Subcutaneous abdominal adipose tissue (tissue), 5 donors: ENCODE measurements around the gene URI1.

Experiments used
- H3K27ac ChIP-seq: one replicate; pipeline ENCODE4 v1.7.0; 2013; ENCODE audit warnings: low read depth, mild to moderate bottlenecking, inconsistent platforms, low read length, moderate library complexity
- H3K27me3 ChIP-seq, 5 donors: one replicate each; pipeline ENCODE4 v1.7.0; 2013; ENCODE audit warnings: low read length in 5 of 5, inconsistent platforms in 1 of 5; ENCODE audit not compliant: control insufficient read depth in 5 of 5, insufficient read depth in 4 of 5
- H3K36me3 ChIP-seq, 5 donors: one replicate each; pipeline ENCODE4 v1.7.0; 2013; ENCODE audit warnings: low read length in 5 of 5; ENCODE audit not compliant: control insufficient read depth in 5 of 5, insufficient read depth in 5 of 5
- H3K4me1 ChIP-seq, 5 donors: one replicate each; pipeline ENCODE4 v1.7.0; 2013; ENCODE audit warnings: low read length in 5 of 5, mild to moderate bottlenecking in 3 of 5, moderate library complexity in 1 of 5; ENCODE audit not compliant: control insufficient read depth in 5 of 5, insufficient read depth in 5 of 5
- H3K4me3 ChIP-seq, 5 donors: one replicate each; pipeline ENCODE4 v1.7.0; 2013; ENCODE audit warnings: low read length in 5 of 5, low read depth in 1 of 5
- H3K9ac ChIP-seq, 5 donors: one replicate each; pipeline ENCODE4 v1.7.0; 2013; ENCODE audit warnings: low read length in 5 of 5, mild to moderate bottlenecking in 4 of 5, moderate library complexity in 3 of 5
- H3K9me3 ChIP-seq, 5 donors: one replicate each; pipeline ENCODE4 v1.7.0; 2013; ENCODE audit warnings: low read length in 5 of 5; ENCODE audit not compliant: control insufficient read depth in 5 of 5
- donor health status: healthy.
- donor health status: healthy.
- donor health status: healthy.
- donor health status: healthy.
- donor health status: healthy.

Gene URI1

DNA sequence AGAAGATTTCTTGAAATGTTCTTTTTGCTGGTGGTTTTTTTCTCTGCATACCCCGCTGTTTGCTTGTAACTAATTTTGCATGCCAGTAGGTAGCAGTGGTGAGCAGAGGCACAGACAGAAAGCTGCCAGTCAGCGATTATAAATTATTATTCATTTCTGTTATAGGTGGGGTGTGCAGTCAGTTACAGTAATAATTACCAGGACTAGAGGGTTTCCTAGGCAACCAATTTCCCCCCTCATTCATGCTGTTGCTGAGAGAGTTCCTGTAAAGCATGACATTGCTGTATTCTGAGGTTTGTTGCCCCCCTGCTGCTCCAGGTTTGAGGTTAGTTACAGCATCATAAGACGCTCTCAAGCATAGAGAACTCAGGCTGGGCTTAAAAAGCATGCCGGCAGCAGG is 104.5 kb downstream of the URI1 start:
- H3K27ac ChIP-seq, result no peak overlapping the region
- H3K9ac ChIP-seq, result no peak overlapping the region
- no peaks in the 10 kb centered on the region for H3K27me3 ChIP-seq

DNA sequence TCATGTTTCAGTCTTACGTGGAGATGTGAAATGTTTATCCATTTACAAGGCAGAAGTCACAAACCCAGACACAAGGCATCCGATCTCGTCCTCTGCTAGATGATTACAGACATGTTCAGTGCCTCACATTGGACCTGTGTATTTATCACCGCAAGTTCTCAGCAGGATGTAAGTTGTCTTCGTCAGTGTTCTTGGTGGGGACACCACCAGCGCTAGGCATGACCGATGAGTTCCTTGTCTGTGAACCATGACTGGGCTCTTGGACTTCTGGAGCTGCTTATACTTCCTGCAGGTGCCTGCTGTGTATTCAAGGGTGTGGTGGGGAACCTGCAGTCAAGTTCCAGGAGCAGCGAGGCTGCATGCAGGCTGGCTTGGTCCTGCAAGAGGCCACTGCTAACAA is 105.4 kb downstream of the URI1 start:
- H3K27me3 ChIP-seq, result no peaks in the 10 kb centered on the region
- no peak overlapping the region for H3K9ac ChIP-seq
- no peak overlapping the region for H3K27ac ChIP-seq
- no peaks in the 10 kb centered on the region for H3K9me3 ChIP-seq
- H3K36me3 ChIP-seq, result peaks cover 0 to 3% (median 0%) of the 10 kb centered on the region in 5 donors
- H3K4me1 ChIP-seq, result peaks cover 0 to 1% (median 0%) of the 10 kb centered on the region in 5 donors
- no peak overlapping the region for H3K4me3 ChIP-seq

More for the DNA sequence above, 104.5 kb downstream of the URI1 start:
- H3K4me1 ChIP-seq, result peaks cover 0 to 10% (median 3%) of the 10 kb centered on the region in 5 donors
- H3K9me3 ChIP-seq, result no peaks in the 10 kb centered on the region
- no peak overlapping the region for H3K4me3 ChIP-seq
- H3K36me3 ChIP-seq, result peaks cover 0 to 3% (median 0%) of the 10 kb centered on the region in 5 donors

DNA sequence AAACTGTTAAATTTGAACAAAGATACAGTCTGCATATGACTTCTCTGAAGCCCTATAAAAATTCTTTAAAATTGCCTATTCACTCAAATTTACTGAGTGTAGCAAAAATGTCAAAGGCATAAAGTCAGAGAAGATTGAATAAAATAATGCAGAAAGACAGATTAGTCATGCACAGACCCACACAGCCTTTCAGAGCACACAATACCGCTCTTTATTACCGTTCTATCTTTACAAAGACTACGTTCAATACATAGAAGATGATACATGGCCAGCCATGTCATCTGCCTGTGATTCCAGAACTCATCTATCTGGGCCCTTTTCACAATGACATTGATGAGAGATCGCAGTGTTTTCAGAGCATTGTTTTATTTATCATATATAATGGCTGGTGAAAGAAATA is 107.2 kb downstream of the URI1 start:
- Histone ChIP-seq H3K36me3 (peaks cover 0 to 3% (median 0%) of the 10 kb centered on the region in 5 donors), H3K4me3 (no peak overlapping the region), H3K4me1 (no peaks in the 10 kb centered on the region), H3K9ac (no peak overlapping the region), H3K9me3 (no peaks in the 10 kb centered on the region), H3K27me3 (peaks cover 0 to 3% (median 0%) of the 10 kb centered on the region in 5 donors), H3K27ac (no peak overlapping the region)

- H3K36me3 ChIP-seq, result peaks cover 0 to 3% (median 0%) of the 10 kb centered on the region in 5 donors
- no peaks in the 10 kb centered on the region for H3K4me1 ChIP-seq
- peaks cover 0 to 3% (median 0%) of the 10 kb centered on the region in 5 donors for H3K27me3 ChIP-seq
- H3K4me3 ChIP-seq, result no peak overlapping the region
- H3K27ac ChIP-seq, result no peak overlapping the region
- no peaks in the 10 kb centered on the region for H3K9me3 ChIP-seq
- no peak overlapping the region for H3K9ac ChIP-seq
Measured at GRCh38 chr19:30049846-30050667, 108.0 kb downstream of the URI1 start.

- Histone ChIP-seq H3K36me3 (peaks cover 0 to 3% (median 0%) of the 10 kb centered on the region in 5 donors), H3K9ac (no peak overlapping the region), H3K27me3 (peaks cover 0 to 3% (median 0%) of the 10 kb centered on the region in 5 donors), H3K4me1 (no peaks in the 10 kb centered on the region), H3K4me3 (no peak overlapping the region), H3K27ac (no peak overlapping the region), H3K9me3 (peaks cover 0 to 5% (median 0%) of the 10 kb centered on the region in 5 donors)
Measured at GRCh38 chr19:30052122-30053075, 110.4 kb downstream of the URI1 start.

DNA sequence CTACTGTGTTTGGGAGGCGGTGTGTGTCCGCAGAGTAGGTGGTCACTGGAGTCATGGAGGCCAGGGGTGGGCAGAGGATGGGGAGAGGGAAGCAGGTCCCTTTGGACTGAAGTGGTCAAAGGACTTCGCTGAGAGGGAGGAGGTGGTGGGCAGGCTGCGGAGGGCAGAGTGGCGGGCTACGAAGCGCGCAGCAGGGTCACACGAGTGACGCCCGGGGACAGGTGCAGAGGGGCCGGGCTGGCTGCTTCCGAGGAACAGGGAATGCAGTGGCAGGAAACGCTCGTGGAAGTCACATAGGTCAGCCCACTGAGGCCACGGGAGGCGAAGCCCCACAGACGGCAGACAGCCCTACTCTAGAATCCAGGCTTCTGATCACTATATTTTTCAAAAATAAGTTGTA is 111.5 kb downstream of the URI1 start:
- no peaks in the 10 kb centered on the region for H3K4me1 ChIP-seq
- H3K27ac ChIP-seq, result no peak overlapping the region
- no peak overlapping the region for H3K4me3 ChIP-seq
- H3K27me3 ChIP-seq, result peaks cover 0 to 3% (median 0%) of the 10 kb centered on the region in 5 donors
- H3K9me3 ChIP-seq, result peaks cover 0 to 5% (median 0%) of the 10 kb centered on the region in 5 donors
- H3K9ac ChIP-seq, result no peak overlapping the region
- no peaks in the 10 kb centered on the region for H3K36me3 ChIP-seq

- peaks cover 0 to 3% (median 0%) of the 10 kb centered on the region in 5 donors for H3K27me3 ChIP-seq
- H3K9me3 ChIP-seq, result peaks cover 0 to 5% (median 0%) of the 10 kb centered on the region in 5 donors
- no peak overlapping the region for H3K27ac ChIP-seq
- H3K4me1 ChIP-seq, result no peaks in the 10 kb centered on the region
- no peaks in the 10 kb centered on the region for H3K36me3 ChIP-seq
- no peak overlapping the region for H3K9ac ChIP-seq
- H3K4me3 ChIP-seq, result no peak overlapping the region
Measured at GRCh38 chr19:30054210-30054609, 112.2 kb downstream of the URI1 start.

DNA sequence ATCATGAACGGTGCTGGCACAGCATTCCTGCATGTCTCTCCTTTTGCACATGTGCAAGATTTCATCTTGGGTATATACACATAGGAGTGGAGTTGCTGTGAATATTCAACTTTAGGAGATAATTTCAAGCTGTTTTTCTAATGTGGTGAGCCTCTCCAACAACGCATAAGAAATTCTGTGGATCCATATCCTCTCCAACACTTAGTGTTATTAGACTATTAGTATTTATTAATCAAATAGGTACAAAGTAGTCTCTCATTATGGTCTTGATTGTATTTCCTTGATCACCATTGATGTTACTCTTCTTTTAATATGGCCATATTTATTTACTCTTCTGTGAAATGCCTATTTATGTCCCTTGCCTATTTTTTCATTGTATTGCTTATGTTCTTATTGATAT is 114.5 kb downstream of the URI1 start:
- Histone ChIP-seq H3K27me3 (peaks cover 0 to 4% (median 0%) of the 10 kb centered on the region in 5 donors), H3K9ac (no peak overlapping the region), H3K4me1 (no peaks in the 10 kb centered on the region), H3K9me3 (peaks cover 0 to 5% (median 0%) of the 10 kb centered on the region in 5 donors), H3K36me3 (no peaks in the 10 kb centered on the region), H3K4me3 (no peak overlapping the region), H3K27ac (no peak overlapping the region)

GRCh38 chr19:30059741-30060457 is 117.9 kb downstream of the URI1 start:
- no peaks in the 10 kb centered on the region for H3K36me3 ChIP-seq
- peaks cover 12 to 26% (median 20%) of the 10 kb centered on the region in 5 donors for H3K27me3 ChIP-seq
- H3K4me1 ChIP-seq, result no peaks in the 10 kb centered on the region
- H3K27ac ChIP-seq, result no peak overlapping the region
- no peak overlapping the region for H3K4me3 ChIP-seq
- no peak overlapping the region for H3K9ac ChIP-seq
- peaks cover 0 to 5% (median 0%) of the 10 kb centered on the region in 5 donors for H3K9me3 ChIP-seq
